HepG2 (cell line): ENCODE results near the gene FCHSD1. TPM values are rescaled to one million over a fixed set of nuclear protein-coding genes. Genes with fewer than 3 reads are reported as not detected.

Experiments used
- AHDC1 ChIP-seq: sonication (generic); formaldehyde crosslinking; IDR thresholded peaks from 2 replicates; pipeline ENCODE4 v1.5.1; 2020; ENCODE audit warnings: mild to moderate bottlenecking, missing genetic modification reagents, borderline replicate concordance
- ARID2 ChIP-seq: sonication (generic); formaldehyde crosslinking; IDR thresholded peaks from 2 replicates; pipeline ENCODE4 v1.8.1; 2022; ENCODE audit warnings: mild to moderate bottlenecking, missing genetic modification reagents, borderline replicate concordance
- CBFB ChIP-seq: sonication (generic); formaldehyde crosslinking; IDR thresholded peaks from 2 replicates; pipeline ENCODE4 v1.4.0; 2020; ENCODE audit warnings: missing genetic modification reagents
- DR1 ChIP-seq: sonication (generic); formaldehyde crosslinking; IDR thresholded peaks from 2 replicates; pipeline ENCODE4 v1.8.0; 2021; ENCODE audit warnings: mild to moderate bottlenecking, missing genetic modification reagents, inconsistent platforms
- NFE2L1 ChIP-seq: sonication (generic); formaldehyde crosslinking; IDR thresholded peaks from 2 replicates; pipeline ENCODE4 v1.4.0; 2020; ENCODE audit warnings: missing genetic modification reagents, mild to moderate bottlenecking, borderline replicate concordance
- PCBP2 ChIP-seq: fragments of 200-400 bp; formaldehyde crosslinking; optimal IDR thresholded peaks from 2 replicates; pipeline ENCODE3; 2018; ENCODE audit warnings: low read length, low read depth; ENCODE audit not compliant: poor library complexity, severe bottlenecking
- PHF5A ChIP-seq: IDR thresholded peaks from one replicate; pipeline ENCODE4 v1.6.1; 2018; ENCODE audit warnings: low read depth, missing genetic modification reagents; ENCODE audit not compliant: unreplicated experiment
- POGZ ChIP-seq: sonication (generic); formaldehyde crosslinking; IDR thresholded peaks from 2 replicates; pipeline ENCODE4 v1.4.0; 2020; ENCODE audit warnings: mild to moderate bottlenecking, missing genetic modification reagents
- SAP130 ChIP-seq: IDR thresholded peaks from 2 replicates; pipeline ENCODE4 v1.6.1; 2016; ENCODE audit warnings: low read depth
- SOX5 ChIP-seq: IDR thresholded peaks from 2 replicates; pipeline ENCODE4 v1.6.1; 2016; ENCODE audit warnings: borderline replicate concordance
- TCF7 ChIP-seq: sonication (generic); IDR thresholded peaks from 2 replicates; pipeline ENCODE4 v1.6.1; 2016; ENCODE audit warnings: antibody characterized with exemption, low read depth
- TERF1 ChIP-seq: sonication (generic); formaldehyde crosslinking; IDR thresholded peaks from 2 replicates; pipeline ENCODE4 v1.8.0; 2022; ENCODE audit warnings: mild to moderate bottlenecking, missing genetic modification reagents, moderate library complexity
- ZMAT3 ChIP-seq: sonication (generic); formaldehyde crosslinking; conservative IDR thresholded peaks from 2 replicates; pipeline ENCODE4 v1.7.0; 2021; ENCODE audit warnings: missing genetic modification reagents
- ZNF160 ChIP-seq: sonication (generic); formaldehyde crosslinking; IDR thresholded peaks from 2 replicates; pipeline ENCODE4 v1.8.0; 2022; ENCODE audit warnings: mild to moderate bottlenecking, inconsistent platforms, missing genetic modification reagents
- ZNF282 ChIP-seq: fragments of 450-650 bp; IDR thresholded peaks from 2 replicates; pipeline ENCODE4 v1.6.1; 2018; ENCODE audit not compliant: partially characterized antibody
- ZNF30 ChIP-seq: sonication (generic); formaldehyde crosslinking; IDR thresholded peaks from 2 replicates; pipeline ENCODE4 v1.5.0; 2020; ENCODE audit warnings: mild to moderate bottlenecking, missing genetic modification reagents
- ZNF335 ChIP-seq: sonication (generic); formaldehyde crosslinking; IDR thresholded peaks from 2 replicates; pipeline ENCODE4 v1.4.0; 2020; ENCODE audit warnings: missing genetic modification reagents
- ZNF510 ChIP-seq: sonication (generic); formaldehyde crosslinking; IDR thresholded peaks from 2 replicates; pipeline ENCODE4 v1.4.0; 2020; ENCODE audit warnings: low read depth, mild to moderate bottlenecking, missing genetic modification reagents
- polyA plus RNA-seq, 8 experiments: library from polyadenylated mRNA; depleted of rRNA in 3 of 8; stranded (reverse) in 7 of 8; unstranded in 1 of 8; fragments of >200 nt; fragmentation: Illumina TruSeq in 4 of 8; extraction: Trizol in 4 of 8; gene quantifications; 2 replicates each; pipeline versions ENCODE4 v1.2.1 to v1.2.3, GENCODE V29; 2011 to 2016; ENCODE audit warnings: low read depth in 4 of 8, missing spikeins in 1 of 8, mixed read lengths in 1 of 8; ENCODE audit not compliant: insufficient read depth in 1 of 8
- total RNA-seq, 5 experiments: library from RNA; depleted of rRNA; stranded (reverse); fragments of >200 nt; fragmentation: Illumina TruSeq; extraction: Trizol; gene quantifications; 2 replicates each; pipeline ENCODE4 v1.2.3, GENCODE V29; 2016; ENCODE audit warnings: low read depth in 1 of 5
- TF ChIP-seq, protein P1 (sequence below): IDR thresholded peaks from 2 replicates; pipeline ENCODE4 v1.6.1; 2016
- TF ChIP-seq, protein P2 (sequence below): sonication (generic); formaldehyde crosslinking; IDR thresholded peaks from 2 replicates; pipeline ENCODE4 v1.8.1; 2023; ENCODE audit warnings: missing genetic modification reagents, inconsistent platforms, borderline replicate concordance

FCHSD1 gene
- total and polyA plus RNA-seq, 2 of the 13 experiments (the other 11 are each of a cell fraction or from before 2014, with no cell fraction given): 5.5 to 15.4 TPM

DNA sequence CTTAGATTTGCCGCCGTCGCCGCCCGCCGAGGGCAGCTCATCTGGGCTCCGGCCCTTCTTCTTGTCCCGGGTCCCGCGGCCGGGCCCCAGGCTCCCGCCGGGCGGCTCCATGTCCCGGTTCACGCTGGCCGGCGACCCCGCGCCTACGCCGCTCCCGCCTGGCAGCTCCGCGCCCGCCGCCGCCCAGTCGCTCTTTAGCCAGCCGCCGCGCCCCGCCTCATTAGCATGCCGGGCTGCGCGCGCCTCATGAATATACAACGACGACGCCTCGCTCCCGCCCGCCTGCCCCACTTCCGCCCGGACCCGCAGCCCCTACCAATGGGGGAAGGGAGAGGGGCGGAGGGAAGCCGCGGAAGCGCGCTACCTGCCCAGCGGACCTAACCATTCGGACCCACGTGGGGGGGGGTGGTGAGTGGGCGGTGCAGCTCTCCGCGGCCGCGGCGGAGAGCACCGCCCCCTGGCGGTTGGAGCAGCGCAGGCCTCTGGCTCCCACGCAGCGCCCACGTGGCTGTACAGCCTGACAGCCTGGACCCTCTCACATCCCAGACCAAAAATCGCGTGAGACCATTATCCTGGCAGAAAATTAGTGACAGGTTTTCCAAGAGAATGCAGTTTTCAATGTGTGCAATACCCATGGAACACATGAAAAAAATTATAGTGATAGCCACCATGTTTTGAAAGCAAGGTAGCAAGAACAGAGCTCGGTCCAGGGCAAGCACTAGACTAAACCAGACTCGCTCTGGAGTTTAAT lies 32.2 kb downstream of the FCHSD1 start, which contains the start of gene DIAPH1 (continued):
- TF ChIP-seq AHDC1: peak; percentile 69; the same call in 1 of the 2 replicates
- no peak for TF ChIP-seq ZNF30
- TF ChIP-seq ZNF335: no peak
- no peak for TF ChIP-seq ARID2 (CRISPR knock-in tag)
- TF ChIP-seq ZMAT3 (CRISPR knock-in tag): peak; percentile 86; the same call in 1 of the 2 replicates
- TF ChIP-seq, protein P1, sequence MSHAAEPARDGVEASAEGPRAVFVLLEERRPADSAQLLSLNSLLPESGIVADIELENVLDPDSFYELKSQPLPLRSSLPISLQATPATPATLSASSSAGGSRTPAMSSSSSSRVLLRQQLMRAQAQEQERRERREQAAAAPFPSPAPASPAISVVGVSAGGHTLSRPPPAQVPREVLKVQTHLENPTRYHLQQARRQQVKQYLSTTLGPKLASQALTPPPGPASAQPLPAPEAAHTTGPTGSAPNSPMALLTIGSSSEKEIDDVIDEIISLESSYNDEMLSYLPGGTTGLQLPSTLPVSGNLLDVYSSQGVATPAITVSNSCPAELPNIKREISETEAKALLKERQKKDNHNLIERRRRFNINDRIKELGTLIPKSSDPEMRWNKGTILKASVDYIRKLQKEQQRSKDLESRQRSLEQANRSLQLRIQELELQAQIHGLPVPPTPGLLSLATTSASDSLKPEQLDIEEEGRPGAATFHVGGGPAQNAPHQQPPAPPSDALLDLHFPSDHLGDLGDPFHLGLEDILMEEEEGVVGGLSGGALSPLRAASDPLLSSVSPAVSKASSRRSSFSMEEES (CRISPR knock-in tag): peak; percentile 31; the same call in 1 of the 2 replicates
- TF ChIP-seq SAP130 (CRISPR knock-in tag): peak; percentile 94
- peak; percentile 97 for TF ChIP-seq POGZ (CRISPR knock-in tag)
- no peak for TF ChIP-seq NFE2L1 (CRISPR knock-in tag)
- 0 out of 2 replicates have a peak, but pooled peaks have one; percentile 39 for TF ChIP-seq DR1
- no peak for TF ChIP-seq PCBP2
- TF ChIP-seq ZNF160 (CRISPR knock-in tag): peak; percentile 58; the same call in 1 of the 2 replicates
- TF ChIP-seq PHF5A (CRISPR knock-in tag): peak; percentile 40
- no peak for TF ChIP-seq TERF1 (CRISPR knock-in tag)
- TF ChIP-seq CBFB (CRISPR knock-in tag): peak; percentile 92
- TF ChIP-seq TCF7: no peak
- peak; percentile 45; the same call in 1 of the 2 replicates for TF ChIP-seq SOX5 (CRISPR knock-in tag)
- TF ChIP-seq, protein P2, sequence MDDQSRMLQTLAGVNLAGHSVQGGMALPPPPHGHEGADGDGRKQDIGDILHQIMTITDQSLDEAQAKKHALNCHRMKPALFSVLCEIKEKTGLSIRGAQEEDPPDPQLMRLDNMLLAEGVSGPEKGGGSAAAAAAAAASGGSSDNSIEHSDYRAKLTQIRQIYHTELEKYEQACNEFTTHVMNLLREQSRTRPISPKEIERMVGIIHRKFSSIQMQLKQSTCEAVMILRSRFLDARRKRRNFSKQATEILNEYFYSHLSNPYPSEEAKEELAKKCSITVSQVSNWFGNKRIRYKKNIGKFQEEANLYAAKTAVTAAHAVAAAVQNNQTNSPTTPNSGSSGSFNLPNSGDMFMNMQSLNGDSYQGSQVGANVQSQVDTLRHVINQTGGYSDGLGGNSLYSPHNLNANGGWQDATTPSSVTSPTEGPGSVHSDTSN (CRISPR knock-in tag): no peak
- no peak for TF ChIP-seq ZNF510 (CRISPR knock-in tag)
- no peak for TF ChIP-seq ZNF282
